ENCODE results near the gene NEDD9. TPM values are rescaled to one million over a fixed set of nuclear protein-coding genes. Genes with fewer than 3 reads are reported as not detected.

The NEDD9 gene
- polyA plus RNA-seq, 3 donors: 18.2 to 35.9 (median 33.0) TPM

- Histone ChIP-seq H3K4me3 (replicated peaks in 1 of 3; ENCODE audit: low read depth in 2 of 3, low read length in 3 of 3) (no peak overlapping the region), H4K20me1 (ENCODE audit: insufficient read depth, low read length) (peaks cover 6% of the 10 kb centered on the region)
- WGBS (ENCODE audit: insufficient coverage): 94% methylated on average over 6 of the region's 6 CpGs
Measured at GRCh38 chr6:11246722-11247121, 14.3 kb upstream of the NEDD9 start.

DNA sequence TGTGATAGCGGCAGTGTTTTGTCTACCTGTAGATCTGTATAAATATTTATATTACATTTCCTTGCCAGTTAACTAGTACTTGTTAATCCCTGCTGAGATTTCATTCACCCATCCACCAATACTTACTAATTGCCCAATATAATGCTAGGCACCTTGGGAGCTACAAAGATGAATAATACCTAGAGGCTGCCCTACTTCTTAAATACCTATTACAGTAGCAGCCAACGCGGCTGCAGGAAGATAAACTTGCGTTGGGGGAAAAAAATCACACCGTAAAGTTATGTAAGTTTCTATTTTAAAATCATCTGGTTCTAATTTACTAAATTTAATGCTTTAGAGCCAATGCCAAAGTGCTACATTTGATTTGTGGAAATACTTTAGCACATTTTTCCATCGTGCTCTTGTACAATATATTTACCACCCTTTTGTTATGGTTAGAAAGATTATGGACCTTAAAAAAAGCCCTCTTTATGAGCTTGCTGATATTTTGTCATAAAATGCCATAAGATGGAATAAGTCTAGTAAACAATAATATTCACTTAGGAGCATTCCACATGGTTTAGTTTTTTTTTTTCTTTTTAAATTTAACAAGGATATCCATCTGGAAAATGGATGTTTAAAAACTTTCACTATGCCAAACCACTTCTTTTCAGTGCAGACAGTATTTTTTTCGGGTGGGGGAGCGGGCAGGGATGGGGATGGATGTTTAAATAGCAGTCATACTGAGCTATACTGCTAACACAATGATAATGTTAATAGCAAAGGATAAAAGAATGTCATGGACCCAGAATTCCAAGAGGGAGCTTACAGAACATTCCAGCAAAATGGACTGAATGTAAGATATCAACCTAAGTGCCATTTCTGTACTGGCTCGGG lies 13.2 kb upstream of the NEDD9 start:
- Histone ChIP-seq H3K27ac (ENCODE audit: low read depth in 1 of 2, low read length in 2 of 2) (no peak overlapping the region), H3K4me2 (replicated peaks; ENCODE audit: extremely low read depth, low read length, poor library complexity, severe bottlenecking) (no peak overlapping the region), H3K9me3 (replicated peaks in 1 of 2; ENCODE audit: control insufficient read depth in 1 of 2, insufficient read depth in 1 of 2, low read length in 2 of 2) (peaks cover 0 to 8% of the 10 kb centered on the region in 2 donors), H2AFZ (ENCODE audit: insufficient read depth, low read depth, low read length, poor library complexity, severe bottlenecking) (no peak overlapping the region), H3K36me3 (replicated peaks in 1 of 2; ENCODE audit: control insufficient read depth in 1 of 2, insufficient read depth in 2 of 2, low read length in 2 of 2) (peaks cover 12 to 47% of the 10 kb centered on the region in 2 donors), H3K27me3 (ENCODE audit: control insufficient read depth in 2 of 2, insufficient read depth in 2 of 2, low read length in 2 of 2) (no peaks in the 10 kb centered on the region), H3K4me1 (ENCODE audit: control insufficient read depth in 1 of 2, insufficient read depth in 2 of 2, low read length in 2 of 2) (no peaks in the 10 kb centered on the region), H3K9ac (ENCODE audit: insufficient read depth, low read length, poor library complexity, severe bottlenecking) (no peak overlapping the region), H4K20me1 (ENCODE audit: insufficient read depth, low read length) (peaks cover 6% of the 10 kb centered on the region), H3K4me3 (replicated peaks in 1 of 3; ENCODE audit: low read depth in 2 of 3, low read length in 3 of 3) (no peak overlapping the region), H3K79me2 (ENCODE audit: insufficient read depth, low read length) (no peaks in the 10 kb centered on the region)
- DNase-seq: no peak
- H3K9me3 Mint-ChIP-seq: peaks cover 2 to 9% (median 5%) of the 10 kb centered on the region in 7 donors
- H3K27me3 Mint-ChIP-seq (ENCODE audit: low read depth in 3 of 3): no peaks in the 10 kb centered on the region
- no peak overlapping the region for H3K27ac Mint-ChIP-seq
- WGBS (ENCODE audit: insufficient coverage): 100% methylated on average over 1 of the region's 9 CpGs
- peaks cover 59 to 62% of the 10 kb centered on the region in 2 donors for H3K36me3 Mint-ChIP-seq
- TF ChIP-seq, protein P1, sequence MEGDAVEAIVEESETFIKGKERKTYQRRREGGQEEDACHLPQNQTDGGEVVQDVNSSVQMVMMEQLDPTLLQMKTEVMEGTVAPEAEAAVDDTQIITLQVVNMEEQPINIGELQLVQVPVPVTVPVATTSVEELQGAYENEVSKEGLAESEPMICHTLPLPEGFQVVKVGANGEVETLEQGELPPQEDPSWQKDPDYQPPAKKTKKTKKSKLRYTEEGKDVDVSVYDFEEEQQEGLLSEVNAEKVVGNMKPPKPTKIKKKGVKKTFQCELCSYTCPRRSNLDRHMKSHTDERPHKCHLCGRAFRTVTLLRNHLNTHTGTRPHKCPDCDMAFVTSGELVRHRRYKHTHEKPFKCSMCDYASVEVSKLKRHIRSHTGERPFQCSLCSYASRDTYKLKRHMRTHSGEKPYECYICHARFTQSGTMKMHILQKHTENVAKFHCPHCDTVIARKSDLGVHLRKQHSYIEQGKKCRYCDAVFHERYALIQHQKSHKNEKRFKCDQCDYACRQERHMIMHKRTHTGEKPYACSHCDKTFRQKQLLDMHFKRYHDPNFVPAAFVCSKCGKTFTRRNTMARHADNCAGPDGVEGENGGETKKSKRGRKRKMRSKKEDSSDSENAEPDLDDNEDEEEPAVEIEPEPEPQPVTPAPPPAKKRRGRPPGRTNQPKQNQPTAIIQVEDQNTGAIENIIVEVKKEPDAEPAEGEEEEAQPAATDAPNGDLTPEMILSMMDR (IDR thresholded peaks at IDR 0.05): no peak
- H3K4me1 Mint-ChIP-seq: no peaks in the 10 kb centered on the region
- intact Hi-C loops (cut with micrococcal nuclease): loop anchor here in 1 of 2 donors (10.0 kb wide), 1 partner anchor 49 kb away; no protein-coding TSS in a partner anchor
- H3K4me3 Mint-ChIP-seq: no peak overlapping the region

More at GRCh38 chr6:11246722-11247121, 14.3 kb upstream of the NEDD9 start:
- H3K79me2 ChIP-seq (ENCODE audit: insufficient read depth, low read length): no peaks in the 10 kb centered on the region
- H3K36me3 Mint-ChIP-seq: peaks cover 64 to 67% of the 10 kb centered on the region in 2 donors
- H3K4me3 Mint-ChIP-seq: no peak overlapping the region
- H3K27me3 Mint-ChIP-seq (ENCODE audit: low read depth in 3 of 3): peaks cover 0 to 1% (median 0%) of the 10 kb centered on the region in 3 donors
- peaks cover 16 to 58% of the 10 kb centered on the region in 2 donors for H3K36me3 ChIP-seq (replicated peaks in 1 of 2; ENCODE audit: control insufficient read depth in 1 of 2, insufficient read depth in 2 of 2, low read length in 2 of 2)
- H3K9me3 ChIP-seq (replicated peaks in 1 of 2; ENCODE audit: control insufficient read depth in 1 of 2, insufficient read depth in 1 of 2, low read length in 2 of 2): peaks cover 0 to 8% of the 10 kb centered on the region in 2 donors
- peaks cover 3 to 9% (median 5%) of the 10 kb centered on the region in 7 donors for H3K9me3 Mint-ChIP-seq
- H3K4me2 ChIP-seq (replicated peaks; ENCODE audit: extremely low read depth, low read length, poor library complexity, severe bottlenecking): no peak overlapping the region
- H2AFZ ChIP-seq (ENCODE audit: insufficient read depth, low read depth, low read length, poor library complexity, severe bottlenecking): no peak overlapping the region
- no peaks in the 10 kb centered on the region for H3K27me3 ChIP-seq (ENCODE audit: control insufficient read depth in 2 of 2, insufficient read depth in 2 of 2, low read length in 2 of 2)
- no peak overlapping the region for H3K9ac ChIP-seq (ENCODE audit: insufficient read depth, low read length, poor library complexity, severe bottlenecking)
- peak overlapping the region in 1 of 7 donors; percentile 5 for H3K27ac Mint-ChIP-seq
- DNase-seq: no peak
- no peaks in the 10 kb centered on the region for H3K4me1 ChIP-seq (ENCODE audit: control insufficient read depth in 1 of 2, insufficient read depth in 2 of 2, low read length in 2 of 2)
- H3K4me1 Mint-ChIP-seq: no peaks in the 10 kb centered on the region
- intact Hi-C loops (cut with micrococcal nuclease): loop anchor here in 1 of 2 donors (10.0 kb wide), 1 partner anchor 48 kb away; no protein-coding TSS in a partner anchor
- TF ChIP-seq, protein P1 (IDR thresholded peaks at IDR 0.05): no peak
- no peak overlapping the region for H3K27ac ChIP-seq (ENCODE audit: low read depth in 1 of 2, low read length in 2 of 2)

Data from CD14-positive monocyte (primary cell).